Gastrocnemius medialis (tissue), 4 donors: ENCODE results near the gene NUP85.

Experiments used
- CTCF ChIP-seq, 5 experiments: fragments of 450-650 bp in 3 of 5; fragments of 200-600 bp in 2 of 5; sonication (generic) in 2 of 5; IDR thresholded peaks in 4 of 5; conservative IDR thresholded peaks in 1 of 5; 1 replicate in 4 of 5; 2 replicates in 1 of 5; pipeline ENCODE4 v1.5.1; 2016 to 2019; ENCODE audit warnings: antibody characterized with exemption in 5 of 5, mild to moderate bottlenecking in 3 of 5, moderate library complexity in 3 of 5
- POLR2A ChIP-seq, 2 donors: fragments of 450-650 bp; IDR thresholded peaks; one replicate each; pipeline ENCODE4 v1.6.1; 2017; ENCODE audit warnings: antibody characterized with exemption in 2 of 2, mild to moderate bottlenecking in 2 of 2, moderate library complexity in 2 of 2

GRCh38 chr17:75174996-75175395 is 30.5 kb upstream of the NUP85 start:
- TF ChIP-seq CTCF (IDR thresholded peaks at IDR 0.05 in 4 of 5, conservative IDR thresholded peaks at IDR 0.05 in 1 of 5) = no peak
- no peak for TF ChIP-seq POLR2A (IDR thresholded peaks at IDR 0.05)
